Femur (tissue), 1 donor: ENCODE data around the gene ACSL1.
"Not testable (repeated sequence)": the region's sequence is repeated elsewhere in the genome, so short reads cannot be mapped to it uniquely, and the experiment has no call there.

ENCODE experiments used
- DNase-seq: peaks from one replicate; pipeline ENCODE4 v3.0.0-alpha.2; 2017

The ACSL1 gene

GRCh38 chr4:184787766-184788503 lies 37.8 kb downstream of the ACSL1 start:
- DNase-seq: no peak

GRCh38 chr4:184785813-184786212 lies 40.0 kb downstream of the ACSL1 start:
- no peak for DNase-seq

GRCh38 chr4:184784628-184785257 lies 41.0 kb downstream of the ACSL1 start:
- no peak for DNase-seq

GRCh38 chr4:184782731-184783373 lies 42.9 kb downstream of the ACSL1 start:
- DNase-seq: no peak

- not testable (repeated sequence) for DNase-seq
Observed at GRCh38 chr4:184779160-184779559, 46.6 kb downstream of the ACSL1 start.

- no peak for DNase-seq
Observed at GRCh38 chr4:184778325-184778724, 47.4 kb downstream of the ACSL1 start.

GRCh38 chr4:184776821-184777220 lies 48.9 kb downstream of the ACSL1 start:
- no peak for DNase-seq

- no peak for DNase-seq
Observed at GRCh38 chr4:184775854-184776555, 49.8 kb downstream of the ACSL1 start.

GRCh38 chr4:184774152-184774551 lies 51.6 kb downstream of the ACSL1 start:
- DNase-seq: no peak

GRCh38 chr4:184771416-184771815 lies 54.4 kb downstream of the ACSL1 start:
- DNase-seq: no peak

GRCh38 chr4:184769141-184769765 lies 56.5 kb downstream of the ACSL1 start:
- no peak for DNase-seq

GRCh38 chr4:184768296-184768695 lies 57.5 kb downstream of the ACSL1 start:
- no peak for DNase-seq

GRCh38 chr4:184766446-184766845 lies 59.3 kb downstream of the ACSL1 start:
- DNase-seq: no peak

- DNase-seq: no peak
Observed at GRCh38 chr4:184765473-184766340, 60.1 kb downstream of the ACSL1 start.

GRCh38 chr4:184764601-184765000 lies 61.2 kb downstream of the ACSL1 start:
- no peak for DNase-seq

- DNase-seq: peak; percentile 82
Observed at GRCh38 chr4:184763150-184763780, 62.5 kb downstream of the ACSL1 start.

- DNase-seq: no peak
Observed at GRCh38 chr4:184762100-184762499, 63.7 kb downstream of the ACSL1 start.

- DNase-seq: no peak
Observed at GRCh38 chr4:184760681-184761080, 65.1 kb downstream of the ACSL1 start.

- DNase-seq: no peak
Observed at GRCh38 chr4:184757810-184758209, 68.0 kb downstream of the ACSL1 start.

- no peak for DNase-seq
Observed at GRCh38 chr4:184756399-184756798, 69.4 kb downstream of the ACSL1 start.

- no peak for DNase-seq
Observed at GRCh38 chr4:184755278-184755677, 70.5 kb downstream of the ACSL1 start.
